ENCODE data around the gene RTCB. TPM values are rescaled to one million over a fixed set of nuclear protein-coding genes. Genes with fewer than 3 reads are reported as not detected.

RTCB gene
- total RNA-seq, 3 donors from 2014 or later, result 73.1 to 113 (median 85.6) TPM

DNA sequence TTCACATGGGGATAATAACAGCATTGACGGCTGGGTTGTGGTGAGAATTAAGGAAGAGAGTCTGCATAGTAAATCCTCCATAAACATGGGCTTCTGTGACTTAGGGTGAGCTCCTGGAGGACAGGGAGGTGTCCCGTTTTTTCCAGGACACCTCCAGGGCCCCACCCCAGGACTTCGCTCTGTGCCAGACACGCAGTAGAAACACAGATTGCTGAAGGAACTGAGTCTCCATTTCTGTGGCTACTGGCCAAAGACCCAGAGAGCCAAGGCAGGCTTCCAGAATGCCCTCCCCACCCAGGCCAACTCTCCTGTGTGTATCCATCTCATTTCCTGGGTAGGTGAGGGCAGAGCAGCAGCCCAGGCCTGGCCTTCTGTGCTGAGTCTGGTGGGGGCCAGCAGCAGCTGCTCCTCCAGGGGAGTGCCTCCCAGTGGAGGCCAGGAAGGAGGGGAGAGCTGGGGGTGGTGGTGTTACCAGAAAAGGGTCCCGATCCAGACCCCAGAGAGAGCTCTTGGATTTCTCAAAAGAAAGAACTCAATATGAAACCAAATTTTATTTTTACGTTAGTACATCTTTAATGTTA lies 63.9 kb downstream of the RTCB start:
- ATAC-seq, result peak; percentile 9
- Histone ChIP-seq H3K36me3 (ENCODE audit: low read depth) (no peaks in the 10 kb centered on the region), H3K4me1 (ENCODE audit: low read depth) (no peaks in the 10 kb centered on the region), H3K4me3 (no peak overlapping the region), H3K9me3 (no peaks in the 10 kb centered on the region)
- TF ChIP-seq, protein P1, sequence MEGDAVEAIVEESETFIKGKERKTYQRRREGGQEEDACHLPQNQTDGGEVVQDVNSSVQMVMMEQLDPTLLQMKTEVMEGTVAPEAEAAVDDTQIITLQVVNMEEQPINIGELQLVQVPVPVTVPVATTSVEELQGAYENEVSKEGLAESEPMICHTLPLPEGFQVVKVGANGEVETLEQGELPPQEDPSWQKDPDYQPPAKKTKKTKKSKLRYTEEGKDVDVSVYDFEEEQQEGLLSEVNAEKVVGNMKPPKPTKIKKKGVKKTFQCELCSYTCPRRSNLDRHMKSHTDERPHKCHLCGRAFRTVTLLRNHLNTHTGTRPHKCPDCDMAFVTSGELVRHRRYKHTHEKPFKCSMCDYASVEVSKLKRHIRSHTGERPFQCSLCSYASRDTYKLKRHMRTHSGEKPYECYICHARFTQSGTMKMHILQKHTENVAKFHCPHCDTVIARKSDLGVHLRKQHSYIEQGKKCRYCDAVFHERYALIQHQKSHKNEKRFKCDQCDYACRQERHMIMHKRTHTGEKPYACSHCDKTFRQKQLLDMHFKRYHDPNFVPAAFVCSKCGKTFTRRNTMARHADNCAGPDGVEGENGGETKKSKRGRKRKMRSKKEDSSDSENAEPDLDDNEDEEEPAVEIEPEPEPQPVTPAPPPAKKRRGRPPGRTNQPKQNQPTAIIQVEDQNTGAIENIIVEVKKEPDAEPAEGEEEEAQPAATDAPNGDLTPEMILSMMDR (IDR thresholded peaks at IDR 0.05), result no peak
- no peak for DNase-seq
- intact Hi-C loops (cut with DNase I, micrococcal nuclease), result no loop called here

DNA sequence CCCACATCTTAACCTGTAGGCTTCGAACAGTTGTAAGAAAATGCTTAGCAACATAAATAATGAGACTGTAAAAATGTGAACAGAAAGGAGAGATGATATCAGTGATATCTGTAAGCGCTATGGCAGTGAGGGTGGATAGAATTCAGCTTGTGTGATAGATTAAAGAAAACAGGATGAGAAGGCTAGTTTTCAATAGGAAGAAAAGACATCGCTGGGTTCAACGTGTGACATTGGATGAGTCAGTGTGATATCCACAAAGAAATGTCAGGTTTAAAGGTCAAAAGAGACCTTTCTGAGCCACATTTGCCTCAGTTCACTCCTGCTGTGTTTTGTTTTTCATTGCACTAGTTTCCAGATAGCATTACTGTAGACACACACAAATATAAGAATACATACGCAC lies 68.1 kb downstream of the RTCB start:
- H3K4me1 ChIP-seq (ENCODE audit: low read depth), result no peaks in the 10 kb centered on the region
- DNase-seq (no peak), ATAC-seq (no peak)
- TF ChIP-seq, protein P1 (IDR thresholded peaks at IDR 0.05), result no peak
- H3K9me3 ChIP-seq, result no peaks in the 10 kb centered on the region
- H3K36me3 ChIP-seq (ENCODE audit: low read depth), result no peaks in the 10 kb centered on the region
- H3K4me3 ChIP-seq, result no peak overlapping the region
- intact Hi-C loops (cut with DNase I, micrococcal nuclease), result no loop called here

DNA sequence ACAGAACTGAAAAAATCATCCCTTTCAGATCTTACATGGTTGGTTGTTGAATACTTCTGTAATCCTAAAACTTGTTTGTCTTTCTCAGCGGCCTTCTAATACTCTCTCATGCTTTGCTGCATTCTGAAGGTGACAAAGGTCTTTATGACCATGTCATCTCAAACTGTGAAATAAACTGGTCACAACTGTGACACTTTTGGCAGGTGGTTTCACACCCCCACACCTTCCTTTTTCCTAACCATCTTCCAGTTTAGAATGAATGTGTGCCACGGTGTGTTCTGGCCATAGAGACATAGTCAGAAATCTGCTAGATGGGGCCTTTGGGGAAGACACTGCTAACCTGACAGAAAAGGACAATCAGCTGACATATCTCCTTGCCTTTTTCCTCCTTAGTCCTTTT lies 69.1 kb downstream of the RTCB start:
- H3K4me1 ChIP-seq (ENCODE audit: low read depth), result no peaks in the 10 kb centered on the region
- intact Hi-C loops (cut with DNase I, micrococcal nuclease), result no loop called here
- ATAC-seq (no peak), DNase-seq (no peak)
- TF ChIP-seq, protein P1 (IDR thresholded peaks at IDR 0.05), result no peak
- no peaks in the 10 kb centered on the region for H3K36me3 ChIP-seq (ENCODE audit: low read depth)
- no peak overlapping the region for H3K4me3 ChIP-seq
- no peaks in the 10 kb centered on the region for H3K9me3 ChIP-seq

DNA sequence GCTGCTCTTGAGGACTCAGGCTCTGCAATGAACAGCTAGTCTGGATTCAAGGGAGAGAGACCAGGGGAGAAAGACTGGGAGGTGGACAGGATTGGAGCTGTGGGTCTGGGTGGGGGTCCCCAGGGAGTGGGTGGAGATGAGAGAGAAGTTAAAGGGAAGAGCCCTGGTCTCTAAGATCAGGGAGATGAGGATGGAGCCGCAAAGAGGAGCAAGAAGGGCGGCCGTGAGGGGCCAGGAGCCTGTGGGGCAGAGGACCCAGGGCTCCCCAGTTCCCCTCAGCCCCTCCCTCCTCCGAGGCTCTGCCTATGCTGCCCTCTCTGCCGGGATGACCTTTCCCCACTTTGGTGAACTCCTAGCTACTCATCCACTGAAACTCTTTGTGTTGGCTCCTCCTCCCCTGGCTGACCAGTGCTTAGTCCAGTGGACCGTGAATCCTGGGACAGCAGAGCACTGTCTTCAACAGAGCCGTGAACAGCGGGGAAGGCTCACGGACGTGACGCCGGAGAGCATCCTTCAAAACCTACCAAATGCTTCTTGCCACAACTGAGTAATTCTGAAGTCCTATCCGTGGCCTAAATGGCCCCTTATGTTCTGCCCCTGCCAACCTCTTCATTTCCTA lies 70.8 kb downstream of the RTCB start:
- ATAC-seq, result no peak
- H3K9me3 ChIP-seq, result no peaks in the 10 kb centered on the region
- intact Hi-C loops (cut with DNase I, micrococcal nuclease), result no loop called here
- no peak for DNase-seq
- no peaks in the 10 kb centered on the region for H3K36me3 ChIP-seq (ENCODE audit: low read depth)
- TF ChIP-seq, protein P1 (IDR thresholded peaks at IDR 0.05), result no peak
- H3K4me1 ChIP-seq (ENCODE audit: low read depth), result no peaks in the 10 kb centered on the region
- no peak overlapping the region for H3K4me3 ChIP-seq

DNA sequence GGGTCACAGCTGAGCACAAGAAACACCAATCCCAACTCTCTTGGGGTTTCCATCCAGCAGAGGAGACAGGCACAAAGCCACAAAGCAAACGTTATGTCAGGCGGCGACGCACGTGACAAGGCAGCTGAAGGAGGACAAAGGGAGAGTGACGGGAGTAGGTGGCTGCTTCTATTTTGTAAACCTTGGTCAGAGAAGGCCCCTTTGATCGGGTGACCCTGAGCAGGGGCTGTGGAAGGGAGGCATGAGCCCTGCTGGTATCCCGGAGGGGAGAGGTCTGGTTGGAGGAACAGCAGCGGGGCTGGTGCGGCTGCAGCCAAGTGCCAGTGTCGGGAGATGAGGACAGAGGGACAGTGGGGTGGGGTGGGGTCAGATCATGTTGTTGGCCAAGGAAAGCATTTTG lies 71.6 kb downstream of the RTCB start:
- TF ChIP-seq, protein P1 (IDR thresholded peaks at IDR 0.05), result no peak
- Histone ChIP-seq H3K36me3 (ENCODE audit: low read depth) (no peaks in the 10 kb centered on the region), H3K4me1 (ENCODE audit: low read depth) (no peaks in the 10 kb centered on the region), H3K9me3 (no peaks in the 10 kb centered on the region), H3K4me3 (no peak overlapping the region)
- no peak for ATAC-seq
- DNase-seq, result no peak
- intact Hi-C loops (cut with DNase I, micrococcal nuclease), result no loop called here

Measured in mucosa of descending colon (tissue), 3 donors.